SK-N-SH treated with all-trans-retinoic acid at 6 μM for 48 hours (cell line): Measurements from ENCODE around the gene SMCP.

ENCODE experiments used
- ATAC-seq: fragments of 200-7000 bp; cut with Tn5 transposase; 3 replicates; pipeline ENCODE4 v1.9.1; 2020; ENCODE audit warnings: mild to moderate bottlenecking, moderate library complexity
- ARNTL ChIP-seq: fragments of 450-650 bp; formaldehyde crosslinking; IDR thresholded peaks from 2 replicates; pipeline ENCODE4 v1.5.0; 2020; ENCODE audit warnings: low read depth, mild to moderate bottlenecking, moderate library complexity, borderline replicate concordance
- BACH2 ChIP-seq: fragments of 250-450 bp; sonication (Bioruptor Pico); IDR thresholded peaks from 2 replicates; pipeline ENCODE4 v1.9.0; 2021; ENCODE audit warnings: mild to moderate bottlenecking, borderline replicate concordance
- CREB5 ChIP-seq: fragments of 250-450 bp; sonication (Bioruptor Pico); IDR thresholded peaks from 2 replicates; pipeline ENCODE4 v1.5.1; 2020; ENCODE audit warnings: low read depth, mild to moderate bottlenecking, moderate library complexity
- CSDC2 ChIP-seq: fragments of 250-450 bp; sonication (Bioruptor Pico); IDR thresholded peaks from 2 replicates; pipeline ENCODE4 v1.5.0; 2020; ENCODE audit warnings: mild to moderate bottlenecking, moderate library complexity
- CSRNP3 ChIP-seq: fragments of 250-450 bp; sonication (Bioruptor Pico); IDR thresholded peaks from 2 replicates; pipeline ENCODE4 v1.5.1; 2021; ENCODE audit warnings: mild to moderate bottlenecking, moderate library complexity
- ESRRG ChIP-seq: fragments of 250-450 bp; sonication (Bioruptor Pico); IDR thresholded peaks from 2 replicates; pipeline ENCODE4 v1.6.1; 2021; ENCODE audit warnings: mild to moderate bottlenecking
- GLIS3 ChIP-seq: fragments of 250-450 bp; sonication (Bioruptor Pico); IDR thresholded peaks from 2 replicates; pipeline ENCODE4 v1.5.0; 2020; ENCODE audit warnings: mild to moderate bottlenecking, moderate library complexity
- ISL1 ChIP-seq: fragments of 250-450 bp; sonication (Bioruptor Pico); IDR thresholded peaks from 2 replicates; pipeline ENCODE4 v2.1.2; 2022; ENCODE audit warnings: mild to moderate bottlenecking, moderate library complexity
- OSR1 ChIP-seq: fragments of 250-450 bp; sonication (Bioruptor Pico); IDR thresholded peaks from 2 replicates; pipeline ENCODE4 v1.8.0; 2022; ENCODE audit warnings: moderate library complexity, mild to moderate bottlenecking, inconsistent platforms
- PATZ1 ChIP-seq: fragments of 250-450 bp; sonication (Bioruptor Pico); IDR thresholded peaks from 2 replicates; pipeline ENCODE4 v1.8.0; 2020; ENCODE audit warnings: mild to moderate bottlenecking, moderate library complexity, borderline replicate concordance
- POU6F1 ChIP-seq: fragments of 250-450 bp; sonication (Bioruptor Pico); IDR thresholded peaks from 2 replicates; pipeline ENCODE4 v1.8.0; 2021; ENCODE audit warnings: low read depth, mild to moderate bottlenecking, moderate library complexity, borderline replicate concordance
- PPARA ChIP-seq: fragments of 250-450 bp; sonication (Bioruptor Pico); IDR thresholded peaks from 2 replicates; pipeline ENCODE4 v1.5.0; 2020; ENCODE audit warnings: mild to moderate bottlenecking, borderline replicate concordance
- RARB ChIP-seq: fragments of 250-450 bp; sonication (Bioruptor Pico); IDR thresholded peaks from 2 replicates; pipeline ENCODE4 v1.8.0; 2021; ENCODE audit warnings: mild to moderate bottlenecking, moderate library complexity
- SNAI2 ChIP-seq: fragments of 250-450 bp; sonication (Bioruptor Pico); IDR thresholded peaks from 2 replicates; pipeline ENCODE4 v1.5.0; 2020; ENCODE audit warnings: mild to moderate bottlenecking, moderate library complexity
- TCF4 ChIP-seq: fragments of 250-450 bp; sonication (Bioruptor Pico); IDR thresholded peaks from 2 replicates; pipeline ENCODE4 v1.8.0; 2021; ENCODE audit warnings: mild to moderate bottlenecking, moderate library complexity, borderline replicate concordance
- TOX ChIP-seq: fragments of 250-450 bp; sonication (Bioruptor Pico); IDR thresholded peaks from 2 replicates; pipeline ENCODE4 v1.8.0; 2021; ENCODE audit warnings: mild to moderate bottlenecking, moderate library complexity, borderline replicate concordance
- TSHZ2 ChIP-seq: fragments of 250-450 bp; sonication (Bioruptor Pico); IDR thresholded peaks from 2 replicates; pipeline ENCODE4 v1.5.0; 2020; ENCODE audit warnings: mild to moderate bottlenecking, moderate library complexity
- ZC3H10 ChIP-seq: fragments of 250-450 bp; sonication (Bioruptor Pico); IDR thresholded peaks from 2 replicates; pipeline ENCODE4 v1.5.1; 2021; ENCODE audit warnings: mild to moderate bottlenecking, moderate library complexity
- ZFP3 ChIP-seq: fragments of 250-450 bp; sonication (Bioruptor Pico); IDR thresholded peaks from 2 replicates; pipeline ENCODE4 v1.5.0; 2020; ENCODE audit warnings: mild to moderate bottlenecking, moderate library complexity
- ZNF565 ChIP-seq: fragments of 450-650 bp; formaldehyde crosslinking; conservative IDR thresholded peaks from 2 replicates; pipeline ENCODE4 v1.5.0; 2020; ENCODE audit warnings: low read depth, mild to moderate bottlenecking, moderate library complexity
- ZNF70 ChIP-seq: fragments of 450-650 bp; formaldehyde crosslinking; IDR thresholded peaks from 2 replicates; pipeline ENCODE4 v1.5.0; 2020; ENCODE audit warnings: mild to moderate bottlenecking, moderate library complexity
- ZNF8 ChIP-seq: fragments of 450-650 bp; formaldehyde crosslinking; IDR thresholded peaks from 2 replicates; pipeline ENCODE4 v1.5.0; 2020; ENCODE audit warnings: mild to moderate bottlenecking, moderate library complexity

The SMCP gene

GRCh38 chr1:152859696-152860095, 18.4 kb upstream of the SMCP start, which contains the start of gene LCE7A:
Gene LCE7A, plus strand, starts transcription at chr1:152859996. Its CDS starts 702 bp downstream, at chr1:152860698.
- no peak for ATAC-seq
- TF ChIP-seq ISL1: no peak
- no peak for TF ChIP-seq BACH2 (CRISPR knock-in tag)
- no peak for TF ChIP-seq ZNF8 (CRISPR knock-in tag)
- TF ChIP-seq ZC3H10: no peak
- TF ChIP-seq ZNF565 (CRISPR knock-in tag): no peak
- TF ChIP-seq ARNTL (CRISPR knock-in tag): no peak
- no peak for TF ChIP-seq SNAI2 (CRISPR knock-in tag)
- TF ChIP-seq TSHZ2 (CRISPR knock-in tag): no peak
- no peak for TF ChIP-seq PPARA (CRISPR knock-in tag)
- no peak for TF ChIP-seq TOX
- TF ChIP-seq CREB5 (CRISPR knock-in tag): no peak
- no peak for TF ChIP-seq ESRRG (CRISPR knock-in tag)
- no peak for TF ChIP-seq ZNF70
- no peak for TF ChIP-seq CSDC2 (CRISPR knock-in tag)
- no peak for TF ChIP-seq ZFP3 (CRISPR knock-in tag)
- no peak for TF ChIP-seq PATZ1 (CRISPR knock-in tag)
- TF ChIP-seq RARB: no peak
- no peak for TF ChIP-seq OSR1 (CRISPR knock-in tag)
- no peak for TF ChIP-seq CSRNP3 (CRISPR knock-in tag)

- TF ChIP-seq BACH2 (CRISPR knock-in tag) (no peak), ESRRG (CRISPR knock-in tag) (no peak), ZNF565 (CRISPR knock-in tag) (no peak), CSRNP3 (CRISPR knock-in tag) (no peak), TCF4 (CRISPR knock-in tag) (no peak), ARNTL (CRISPR knock-in tag) (no peak), GLIS3 (CRISPR knock-in tag) (no peak), ZNF70 (no peak), CSDC2 (CRISPR knock-in tag) (no peak), TOX (no peak), POU6F1 (CRISPR knock-in tag) (no peak), ZNF8 (CRISPR knock-in tag) (no peak), PPARA (CRISPR knock-in tag) (no peak), ISL1 (no peak), PATZ1 (CRISPR knock-in tag) (no peak), TSHZ2 (CRISPR knock-in tag) (no peak)
- no peak for ATAC-seq
These were observed 18.0 kb upstream of the SMCP start for GRCh38 chr1:152860129-152860528.
